Measurements from ENCODE around the gene KIF4B.
"Not testable (repeated sequence)": the region's sequence is repeated elsewhere in the genome, so short reads cannot be mapped to it uniquely, and the experiment has no call there.

The KIF4B gene

GRCh38 chr5:155027993-155028629 is 14.6 kb downstream of the KIF4B start:
- Mint-ChIP-seq H3K27me3 (peaks cover 5% of the 10 kb centered on the region), H3K9me3 (no peaks in the 10 kb centered on the region), H3K4me1 (ENCODE audit: low read depth) (peaks cover 3% of the 10 kb centered on the region)

GRCh38 chr5:155029240-155029639 is 15.7 kb downstream of the KIF4B start:
- peaks cover 4% of the 10 kb centered on the region for H3K27me3 Mint-ChIP-seq
- H3K27ac Mint-ChIP-seq = no peak overlapping the region
- no peaks in the 10 kb centered on the region for H3K36me3 Mint-ChIP-seq (ENCODE audit: low read depth)
- H3K4me3 Mint-ChIP-seq = no peak overlapping the region
- peaks cover 3% of the 10 kb centered on the region for H3K4me1 Mint-ChIP-seq (ENCODE audit: low read depth)
- H3K9me3 Mint-ChIP-seq = no peaks in the 10 kb centered on the region

More at GRCh38 chr5:155027993-155028629, 14.6 kb downstream of the KIF4B start:
- no peaks in the 10 kb centered on the region for H3K36me3 Mint-ChIP-seq (ENCODE audit: low read depth)
- H3K4me3 Mint-ChIP-seq = no peak overlapping the region
- H3K27ac Mint-ChIP-seq = no peak overlapping the region

DNA sequence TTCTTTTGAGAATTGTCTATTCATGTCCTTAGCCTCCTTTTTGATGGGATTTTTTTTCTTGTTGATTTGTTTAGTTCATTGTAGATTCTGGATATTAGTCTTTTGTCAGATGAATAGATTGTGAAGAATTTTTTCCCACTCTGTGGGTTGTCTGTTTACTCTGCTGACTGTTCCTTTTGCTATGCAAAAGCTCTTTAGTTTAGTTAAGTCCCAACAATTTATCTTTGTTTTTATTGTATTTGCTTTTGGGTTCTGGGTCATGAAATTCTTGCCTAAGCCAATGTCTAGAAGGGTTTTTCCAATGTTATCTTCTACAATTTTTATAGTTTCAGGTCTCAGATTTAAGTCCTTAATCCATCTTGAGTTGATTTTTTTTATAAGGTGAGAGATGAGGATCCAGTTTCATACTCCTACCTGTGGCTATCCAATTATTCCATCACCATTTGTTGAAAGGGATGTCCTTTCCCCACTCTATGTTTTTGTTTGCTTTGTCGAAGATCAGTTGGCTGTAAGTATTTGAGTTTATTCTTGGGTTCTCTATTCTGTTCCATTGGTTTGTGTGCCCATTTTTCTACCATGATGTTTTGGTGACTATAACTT is 20.7 kb downstream of the KIF4B start:
- peaks cover 26% of the 10 kb centered on the region for H3K27me3 Mint-ChIP-seq
- H3K36me3 Mint-ChIP-seq (ENCODE audit: low read depth); H3K4me3 Mint-ChIP-seq; H3K9me3 Mint-ChIP-seq; H3K4me1 Mint-ChIP-seq (ENCODE audit: low read depth); H3K27ac Mint-ChIP-seq: not testable (repeated sequence)

DNA sequence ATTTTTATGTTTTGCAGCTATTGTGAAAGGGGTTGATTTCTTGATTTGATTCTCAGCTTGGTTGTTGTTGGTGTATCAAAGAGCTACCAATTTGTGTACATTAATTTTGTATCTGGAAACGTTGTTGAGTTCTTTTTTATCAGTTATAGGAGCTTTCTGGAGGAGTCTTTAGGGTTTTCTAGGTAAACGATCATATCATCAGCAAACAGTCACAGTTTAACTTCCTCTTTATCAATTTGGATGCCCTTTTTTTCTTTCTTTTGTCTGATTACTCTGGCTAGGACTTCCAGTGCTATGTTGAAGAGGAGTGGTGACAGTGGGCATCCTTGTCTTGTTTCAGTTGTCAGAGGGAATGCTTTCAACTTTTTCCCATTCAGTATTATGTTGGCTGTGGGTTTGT is 21.5 kb downstream of the KIF4B start:
- H3K4me3 Mint-ChIP-seq, H3K9me3 Mint-ChIP-seq: not testable (repeated sequence)

GRCh38 chr5:155040984-155041653 is 27.6 kb downstream of the KIF4B start:
- Mint-ChIP-seq H3K27ac (no peak overlapping the region), H3K4me3 (no peak overlapping the region), H3K27me3 (peaks cover 41% of the 10 kb centered on the region), H3K9me3 (no peaks in the 10 kb centered on the region), H3K4me1 (ENCODE audit: low read depth) (no peaks in the 10 kb centered on the region), H3K36me3 (ENCODE audit: low read depth) (no peaks in the 10 kb centered on the region)

More for the DNA sequence above, 21.5 kb downstream of the KIF4B start:
- not testable (repeated sequence) for H3K27ac Mint-ChIP-seq; H3K4me1 Mint-ChIP-seq (ENCODE audit: low read depth); H3K36me3 Mint-ChIP-seq (ENCODE audit: low read depth)
- H3K27me3 Mint-ChIP-seq = peaks cover 26% of the 10 kb centered on the region

GRCh38 chr5:155044591-155044990 is 31.0 kb downstream of the KIF4B start:
- peaks cover 32% of the 10 kb centered on the region for H3K27me3 Mint-ChIP-seq
- no peaks in the 10 kb centered on the region for H3K36me3 Mint-ChIP-seq (ENCODE audit: low read depth)
- no peaks in the 10 kb centered on the region for H3K9me3 Mint-ChIP-seq
- H3K4me3 Mint-ChIP-seq = no peak overlapping the region
- H3K4me1 Mint-ChIP-seq (ENCODE audit: low read depth) = no peaks in the 10 kb centered on the region
- H3K27ac Mint-ChIP-seq = no peak overlapping the region

GRCh38 chr5:155046591-155046990 is 33.0 kb downstream of the KIF4B start:
- H3K27me3 Mint-ChIP-seq = peaks cover 25% of the 10 kb centered on the region
- H3K27ac Mint-ChIP-seq = no peak overlapping the region
- no peaks in the 10 kb centered on the region for H3K9me3 Mint-ChIP-seq
- H3K4me1 Mint-ChIP-seq (ENCODE audit: low read depth) = no peaks in the 10 kb centered on the region
- H3K4me3 Mint-ChIP-seq = no peak overlapping the region
- H3K36me3 Mint-ChIP-seq (ENCODE audit: low read depth) = no peaks in the 10 kb centered on the region

- Mint-ChIP-seq H3K36me3 (ENCODE audit: low read depth) (no peaks in the 10 kb centered on the region), H3K4me3 (no peak overlapping the region), H3K9me3 (no peaks in the 10 kb centered on the region), H3K4me1 (ENCODE audit: low read depth) (no peaks in the 10 kb centered on the region), H3K27ac (no peak overlapping the region), H3K27me3 (peaks cover 25% of the 10 kb centered on the region)
Observed at GRCh38 chr5:155047818-155048217, 34.3 kb downstream of the KIF4B start.

DNA sequence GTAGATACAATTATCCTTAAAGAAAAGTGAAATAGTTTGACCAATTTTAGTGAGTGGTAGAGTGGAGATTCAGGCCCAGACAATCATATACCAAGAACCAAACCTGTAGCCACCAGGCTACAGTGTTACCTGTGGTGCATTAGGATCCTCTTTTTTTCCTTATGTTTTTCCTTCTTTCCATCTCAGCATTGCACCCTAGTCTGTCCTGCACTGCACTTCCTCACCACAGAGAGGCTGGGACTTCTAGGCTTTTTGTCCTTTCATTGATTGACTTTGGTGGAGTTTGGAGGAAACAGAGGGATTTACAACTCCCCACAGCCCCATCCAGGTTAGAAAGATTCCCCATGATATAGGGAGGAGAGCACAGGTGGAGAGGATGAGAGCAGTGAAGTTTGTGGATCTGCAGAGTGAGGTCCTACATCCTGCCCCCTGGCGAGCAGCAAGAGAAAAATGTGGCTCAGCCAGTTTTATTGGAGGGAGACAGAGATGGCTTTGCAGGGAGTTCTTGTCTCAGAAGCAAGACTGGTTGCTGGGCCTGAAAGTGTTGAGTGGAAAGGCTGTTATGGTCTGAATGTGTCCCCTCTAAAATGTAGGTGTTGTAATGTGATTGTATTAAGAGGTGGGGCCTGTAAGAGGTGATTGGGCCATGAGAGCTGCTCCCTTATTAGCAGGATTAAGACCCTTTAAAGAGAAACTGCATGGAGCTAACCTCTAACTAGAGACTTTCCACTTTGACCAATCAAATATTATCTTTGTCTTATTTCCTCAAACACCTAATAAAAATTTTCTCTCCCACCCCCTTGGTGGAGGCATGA is 36.2 kb downstream of the KIF4B start:
- Mint-ChIP-seq H3K27me3 (peaks cover 18% of the 10 kb centered on the region), H3K4me3 (no peak overlapping the region), H3K36me3 (ENCODE audit: low read depth) (no peaks in the 10 kb centered on the region), H3K9me3 (no peaks in the 10 kb centered on the region), H3K4me1 (ENCODE audit: low read depth) (no peaks in the 10 kb centered on the region), H3K27ac (no peak overlapping the region)

DNA sequence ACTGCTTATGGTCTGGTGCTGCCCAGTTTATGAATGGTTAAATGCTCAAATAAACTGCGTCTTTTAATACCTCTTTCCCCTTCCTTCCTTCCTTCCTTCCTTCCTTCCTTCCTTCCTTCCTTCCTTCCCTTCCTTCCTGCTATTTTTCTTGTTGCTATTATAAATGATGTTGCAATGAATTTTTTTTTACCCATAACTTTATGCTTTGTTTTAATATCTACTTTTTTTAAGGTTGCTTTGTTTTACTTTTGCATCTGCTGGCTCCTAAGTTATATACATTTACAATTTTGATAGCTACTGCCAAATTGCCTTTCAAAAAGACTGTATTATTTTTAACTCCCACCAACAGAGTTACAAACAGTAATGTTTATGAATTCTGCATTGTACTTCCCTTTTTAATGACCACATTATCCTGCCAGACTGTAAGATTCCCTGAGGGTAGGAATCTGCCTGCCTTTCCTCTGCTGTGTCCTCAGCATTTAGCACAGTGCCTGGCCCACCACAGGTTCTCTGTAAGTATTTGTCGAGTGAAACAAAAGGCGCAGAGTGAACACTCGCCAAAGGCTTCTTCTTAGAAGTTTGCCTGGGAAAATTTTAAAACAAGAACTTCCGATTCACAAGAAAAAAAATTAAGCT is 36.9 kb downstream of the KIF4B start:
- H3K4me1 Mint-ChIP-seq (ENCODE audit: low read depth) = no peaks in the 10 kb centered on the region
- no peaks in the 10 kb centered on the region for H3K36me3 Mint-ChIP-seq (ENCODE audit: low read depth)
- H3K9me3 Mint-ChIP-seq = no peaks in the 10 kb centered on the region
- no peak overlapping the region for H3K4me3 Mint-ChIP-seq
- H3K27me3 Mint-ChIP-seq = peaks cover 13% of the 10 kb centered on the region
- H3K27ac Mint-ChIP-seq = no peak overlapping the region

DNA sequence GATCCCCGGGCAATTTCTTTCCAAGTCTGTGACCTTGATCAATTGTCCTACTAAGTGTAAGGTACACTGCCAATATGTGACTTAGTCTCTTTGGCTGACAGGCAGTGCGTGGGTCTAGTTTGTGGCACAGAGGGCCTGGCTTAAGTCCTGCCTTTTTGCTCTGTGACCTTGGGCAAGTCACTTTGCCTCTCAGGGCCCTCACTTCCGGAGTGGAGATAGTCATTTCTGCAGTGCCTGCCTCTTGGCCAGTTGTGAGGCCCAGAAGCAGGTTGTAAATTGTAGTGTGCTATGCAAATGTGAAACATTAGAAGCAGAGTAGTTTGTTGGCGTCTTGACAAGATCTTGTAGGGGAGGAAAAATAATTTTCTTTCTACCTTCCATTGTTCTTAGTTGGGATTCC is 39.0 kb downstream of the KIF4B start:
- Mint-ChIP-seq H3K36me3 (ENCODE audit: low read depth) (no peaks in the 10 kb centered on the region), H3K27me3 (peaks cover 4% of the 10 kb centered on the region), H3K27ac (no peak overlapping the region), H3K4me1 (ENCODE audit: low read depth) (no peaks in the 10 kb centered on the region), H3K9me3 (no peaks in the 10 kb centered on the region), H3K4me3 (no peak overlapping the region)

GRCh38 chr5:155053501-155053900 is 39.9 kb downstream of the KIF4B start:
- Mint-ChIP-seq H3K9me3 (no peaks in the 10 kb centered on the region), H3K36me3 (ENCODE audit: low read depth) (no peaks in the 10 kb centered on the region), H3K4me3 (no peak overlapping the region), H3K4me1 (ENCODE audit: low read depth) (no peaks in the 10 kb centered on the region), H3K27me3 (no peaks in the 10 kb centered on the region), H3K27ac (no peak overlapping the region)

- Mint-ChIP-seq H3K36me3 (ENCODE audit: low read depth) (no peaks in the 10 kb centered on the region), H3K4me1 (ENCODE audit: low read depth) (no peaks in the 10 kb centered on the region), H3K9me3 (peaks cover 4% of the 10 kb centered on the region), H3K27ac (no peak overlapping the region), H3K27me3 (no peaks in the 10 kb centered on the region), H3K4me3 (no peak overlapping the region)
Observed at GRCh38 chr5:155056644-155057269, 43.2 kb downstream of the KIF4B start.

GRCh38 chr5:155057626-155058025 is 44.1 kb downstream of the KIF4B start:
- Mint-ChIP-seq H3K27me3 (peaks cover 3% of the 10 kb centered on the region), H3K9me3 (peaks cover 4% of the 10 kb centered on the region), H3K27ac (no peak overlapping the region), H3K4me1 (ENCODE audit: low read depth) (no peaks in the 10 kb centered on the region), H3K4me3 (no peak overlapping the region), H3K36me3 (ENCODE audit: low read depth) (no peaks in the 10 kb centered on the region)

Measured in stimulated activated naive CD8-positive, alpha-beta T cell treated with anti-CD3 and anti-CD28 coated beads, Interleukin-15, Interleukin-2, amounts not matched to agents 100 ng/mL and 50 ng/mL, for 24 hours (primary cell).